HG02852 (cell line): Measurements from ENCODE around the gene LIN7B.

ENCODE experiments used
- ATAC-seq: cut with Tn5 transposase; IDR thresholded peaks from one replicate; pipeline ENCODE4 v1.9.1; 2021; ENCODE audit warnings: mild to moderate bottlenecking, moderate library complexity; ENCODE audit not compliant: unreplicated experiment

LIN7B gene

GRCh38 chr19:49160450-49161189, 46.5 kb downstream of the LIN7B start:
- ATAC-seq: no peak

DNA sequence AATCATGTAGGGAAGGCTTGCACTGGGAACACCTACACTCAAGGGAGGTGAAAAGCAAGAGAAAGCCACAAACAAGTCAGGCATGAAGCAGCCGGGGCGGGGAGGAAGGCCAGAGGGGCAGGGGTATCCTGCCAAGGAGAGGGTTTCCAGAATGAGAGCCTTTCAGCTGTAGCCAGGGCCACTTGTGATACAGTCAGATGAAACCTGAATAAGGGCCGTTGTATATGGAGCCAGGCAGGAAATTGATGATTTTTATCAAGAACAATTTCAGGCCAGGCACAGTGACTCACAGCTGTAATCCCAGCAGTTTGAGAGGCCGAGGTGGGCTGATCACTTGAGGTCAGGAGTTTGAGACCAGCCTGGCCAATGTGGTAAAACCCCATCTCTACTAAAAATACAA, 47.8 kb downstream of the LIN7B start:
- ATAC-seq: no peak

- ATAC-seq: no peak
These were observed 51.1 kb downstream of the LIN7B start for GRCh38 chr19:49165111-49165750.

DNA sequence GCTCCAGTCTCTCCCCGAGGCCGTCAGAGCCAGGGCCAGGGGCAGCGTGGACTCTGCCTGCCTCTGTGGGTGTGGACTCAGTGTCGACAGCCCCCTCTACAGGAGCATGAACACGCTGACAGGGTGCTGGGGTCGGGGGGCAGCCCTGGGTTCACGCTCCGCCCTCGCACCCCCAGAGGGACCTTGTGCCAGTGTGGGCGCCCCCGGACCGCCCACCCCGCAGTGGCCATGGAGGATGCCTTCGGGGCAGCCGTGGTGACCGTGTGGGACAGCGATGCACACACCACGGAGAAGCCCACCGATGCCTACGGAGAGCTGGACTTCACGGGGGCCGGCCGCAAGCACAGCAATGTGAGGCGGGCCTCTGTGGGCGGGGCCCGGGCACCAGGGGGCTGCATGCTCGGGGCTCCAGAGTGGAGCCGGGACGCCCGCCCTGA, 51.7 kb downstream of the LIN7B start:
- ATAC-seq: no peak

- ATAC-seq: no peak
These were observed 53.8 kb downstream of the LIN7B start for GRCh38 chr19:49167857-49168409.
